Coronary artery (tissue), 2 donors: ENCODE measurements around the gene CHIA.

ENCODE experiments used
- DNase-seq: peaks from one replicate; pipeline ENCODE4 v3.0.0-alpha.2; 2017; ENCODE audit warnings: low spot score
- H3K27ac ChIP-seq, 2 donors: fragments of 200-600 bp; sonication (generic); one replicate each; pipeline ENCODE4 v1.5.1; 2016 to 2019
- H3K4me3 ChIP-seq: fragments of 200-600 bp; sonication (generic); 2 replicates; pipeline ENCODE4 v1.5.1; 2016; ENCODE audit warnings: mild to moderate bottlenecking, moderate library complexity
- TF ChIP-seq, protein P1 (sequence below): fragments of 200-600 bp; sonication (generic); IDR thresholded peaks from one replicate; pipeline ENCODE4 v1.5.1; 2019; ENCODE audit warnings: antibody characterized with exemption

CHIA gene

DNA sequence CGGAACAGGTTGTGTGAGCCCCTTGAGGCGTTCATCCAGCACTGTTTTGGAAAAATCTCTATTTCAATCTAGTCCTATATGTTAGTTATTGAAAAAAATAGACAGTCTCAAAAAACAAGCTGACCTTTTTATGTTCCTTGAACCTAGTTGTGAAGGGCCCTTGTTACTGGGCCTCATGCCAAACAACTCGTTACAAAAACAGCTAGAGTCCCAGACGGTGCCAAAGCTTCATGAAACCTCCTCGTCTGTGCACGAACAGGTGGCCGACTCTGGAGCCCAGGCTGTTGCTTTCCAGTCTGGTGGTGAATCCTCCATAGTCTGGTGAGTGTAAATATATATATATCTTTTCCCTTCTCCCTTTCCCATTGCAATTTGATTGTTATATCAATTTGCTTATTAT is at the start of gene CHIA:
CHIA (plus strand) TSS at position 222 of the 400 bp plus-strand sequence. CDS start 19,617 bp downstream, outside the sequence.
- H3K27ac ChIP-seq, result no peak within 1 kb of the TSS
- H3K4me3 ChIP-seq, result no peak within 1 kb of the TSS
- TF ChIP-seq, protein P1, sequence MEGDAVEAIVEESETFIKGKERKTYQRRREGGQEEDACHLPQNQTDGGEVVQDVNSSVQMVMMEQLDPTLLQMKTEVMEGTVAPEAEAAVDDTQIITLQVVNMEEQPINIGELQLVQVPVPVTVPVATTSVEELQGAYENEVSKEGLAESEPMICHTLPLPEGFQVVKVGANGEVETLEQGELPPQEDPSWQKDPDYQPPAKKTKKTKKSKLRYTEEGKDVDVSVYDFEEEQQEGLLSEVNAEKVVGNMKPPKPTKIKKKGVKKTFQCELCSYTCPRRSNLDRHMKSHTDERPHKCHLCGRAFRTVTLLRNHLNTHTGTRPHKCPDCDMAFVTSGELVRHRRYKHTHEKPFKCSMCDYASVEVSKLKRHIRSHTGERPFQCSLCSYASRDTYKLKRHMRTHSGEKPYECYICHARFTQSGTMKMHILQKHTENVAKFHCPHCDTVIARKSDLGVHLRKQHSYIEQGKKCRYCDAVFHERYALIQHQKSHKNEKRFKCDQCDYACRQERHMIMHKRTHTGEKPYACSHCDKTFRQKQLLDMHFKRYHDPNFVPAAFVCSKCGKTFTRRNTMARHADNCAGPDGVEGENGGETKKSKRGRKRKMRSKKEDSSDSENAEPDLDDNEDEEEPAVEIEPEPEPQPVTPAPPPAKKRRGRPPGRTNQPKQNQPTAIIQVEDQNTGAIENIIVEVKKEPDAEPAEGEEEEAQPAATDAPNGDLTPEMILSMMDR, result no peak
- no peak for DNase-seq

- Histone ChIP-seq H3K27ac (no peak overlapping the region), H3K4me3 (no peak overlapping the region)
- TF ChIP-seq, protein P1, result no peak
- no peak for DNase-seq
These were observed 48.9 kb upstream of the CHIA start for GRCh38 chr1:111241797-111242196.

- DNase-seq, result no peak
- TF ChIP-seq, protein P1, result no peak
- no peak overlapping the region for H3K27ac ChIP-seq
- H3K4me3 ChIP-seq, result no peak overlapping the region
These were observed 47.7 kb upstream of the CHIA start for GRCh38 chr1:111242805-111243523.

GRCh38 chr1:111247125-111247838 is 43.4 kb upstream of the CHIA start:
- TF ChIP-seq, protein P1, result no peak
- DNase-seq, result no peak
- no peak overlapping the region for H3K27ac ChIP-seq
- no peak overlapping the region for H3K4me3 ChIP-seq

DNA sequence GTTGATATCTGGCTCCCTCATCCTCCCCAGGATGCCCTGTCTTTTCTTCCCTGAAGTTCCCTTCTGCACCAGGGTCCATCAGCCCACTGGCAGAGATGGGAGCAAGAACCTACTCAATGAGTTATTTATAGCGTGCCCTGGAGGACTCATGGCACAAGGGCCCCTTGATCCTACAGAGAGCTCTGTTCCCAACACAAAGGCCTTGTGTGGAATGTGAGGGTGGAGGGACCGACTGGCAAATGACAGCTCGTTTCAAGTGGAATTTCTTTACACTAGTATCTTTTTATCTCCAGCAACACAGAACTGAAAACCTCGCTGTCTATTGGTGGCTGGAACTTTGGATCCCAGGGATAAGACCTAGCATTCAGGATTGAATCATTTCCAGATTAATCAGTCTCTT is 40.7 kb upstream of the CHIA start:
- DNase-seq, result no peak
- Histone ChIP-seq H3K27ac (no peak overlapping the region), H3K4me3 (no peak overlapping the region)
- TF ChIP-seq, protein P1, result no peak

DNA sequence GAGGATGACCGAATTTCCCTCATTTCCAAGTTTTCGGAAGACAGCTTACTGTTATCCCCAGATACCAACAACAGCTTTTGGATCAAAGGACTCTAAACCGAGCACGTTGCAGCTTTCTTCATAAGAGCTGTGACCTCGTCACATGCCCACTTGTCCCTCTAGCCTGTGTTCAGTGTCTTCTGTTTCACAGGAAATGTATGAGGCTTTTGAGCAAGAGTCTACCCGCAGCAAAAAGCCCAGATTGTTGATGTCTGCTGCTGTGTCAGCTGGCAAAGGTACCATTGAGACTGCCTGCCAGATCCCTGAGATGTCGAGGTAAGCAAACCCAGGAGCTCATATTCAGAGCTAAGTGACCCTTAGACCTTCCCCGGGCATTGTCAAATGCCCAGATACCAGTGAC is 39.1 kb upstream of the CHIA start:
- no peak overlapping the region for H3K27ac ChIP-seq
- no peak overlapping the region for H3K4me3 ChIP-seq
- TF ChIP-seq, protein P1, result no peak
- DNase-seq, result no peak

GRCh38 chr1:111252786-111253185 is 37.9 kb upstream of the CHIA start:
- H3K27ac ChIP-seq, result no peak overlapping the region
- TF ChIP-seq, protein P1, result no peak
- DNase-seq, result no peak
- no peak overlapping the region for H3K4me3 ChIP-seq
